HepG2 (cell line): ENCODE measurements around the gene NEGR1.

ENCODE experiments used
- GABPA ChIP-seq, 2 experiments: IDR thresholded peaks; 2 replicates each; pipeline ENCODE4 v1.6.1; 2011 to 2016; ENCODE audit warnings: low read depth in 2 of 2, low read length in 1 of 2, missing biosample characterization in 1 of 2, missing genetic modification characterization in 1 of 2
- POGZ ChIP-seq: sonication (generic); formaldehyde crosslinking; IDR thresholded peaks from 2 replicates; pipeline ENCODE4 v1.4.0; 2020; ENCODE audit warnings: mild to moderate bottlenecking, missing genetic modification reagents
- SMARCC2 ChIP-seq: fragments of 450-650 bp; IDR thresholded peaks from 2 replicates; pipeline ENCODE4 v1.6.1; 2017; ENCODE audit warnings: antibody characterized with exemption, mild to moderate bottlenecking
- SMC3 ChIP-seq: IDR thresholded peaks from 2 replicates; pipeline ENCODE4 v1.6.1; 2011; ENCODE audit warnings: low read length, improper control_type of control experiment
- TRIM24 ChIP-seq: sonication (generic); formaldehyde crosslinking; IDR thresholded peaks from 2 replicates; pipeline ENCODE4 v1.8.0; 2022; ENCODE audit warnings: mild to moderate bottlenecking, missing genetic modification reagents
- TSC22D2 ChIP-seq: sonication (generic); formaldehyde crosslinking; IDR thresholded peaks from 2 replicates; pipeline ENCODE4 v1.5.1; 2020; ENCODE audit warnings: missing genetic modification reagents, mild to moderate bottlenecking, borderline replicate concordance
- TF ChIP-seq, protein P1 (sequence below): sonication (generic); formaldehyde crosslinking; IDR thresholded peaks from 2 replicates; pipeline ENCODE4 v1.4.0; 2020; ENCODE audit warnings: missing genetic modification reagents
- TF ChIP-seq, protein P2 (sequence below): sonication (generic); formaldehyde crosslinking; IDR thresholded peaks from 2 replicates; pipeline ENCODE4 v1.5.0; 2020; ENCODE audit warnings: mild to moderate bottlenecking, missing genetic modification reagents, moderate library complexity
- TF ChIP-seq, protein P3 (sequence below): sonication (generic); formaldehyde crosslinking; IDR thresholded peaks from 2 replicates; pipeline ENCODE4 v1.8.1; 2023; ENCODE audit warnings: mild to moderate bottlenecking, moderate library complexity, missing genetic modification reagents

DNA sequence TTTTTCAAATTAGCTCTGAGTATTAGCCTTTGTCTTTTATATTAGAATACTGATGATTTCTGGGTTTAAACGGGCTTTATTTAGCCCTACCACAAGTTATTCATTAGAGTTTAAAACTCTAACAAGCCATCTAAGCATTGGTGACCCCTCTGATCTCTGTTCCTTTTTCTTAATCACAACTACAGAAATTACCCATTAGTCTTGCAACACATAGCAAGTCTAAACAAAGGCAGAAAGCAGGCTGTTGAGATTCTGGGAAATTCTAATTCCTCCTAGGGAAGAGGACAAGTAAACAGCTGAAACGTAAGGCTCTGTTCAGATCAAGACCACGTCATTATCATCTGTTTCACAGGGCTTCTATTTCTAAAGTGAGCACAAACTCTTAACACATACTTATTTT lies 710.3 kb downstream of the NEGR1 start:
- TF ChIP-seq, protein P1, sequence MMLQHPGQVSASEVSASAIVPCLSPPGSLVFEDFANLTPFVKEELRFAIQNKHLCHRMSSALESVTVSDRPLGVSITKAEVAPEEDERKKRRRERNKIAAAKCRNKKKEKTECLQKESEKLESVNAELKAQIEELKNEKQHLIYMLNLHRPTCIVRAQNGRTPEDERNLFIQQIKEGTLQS (CRISPR knock-in tag): no peak
- TF ChIP-seq, protein P2, sequence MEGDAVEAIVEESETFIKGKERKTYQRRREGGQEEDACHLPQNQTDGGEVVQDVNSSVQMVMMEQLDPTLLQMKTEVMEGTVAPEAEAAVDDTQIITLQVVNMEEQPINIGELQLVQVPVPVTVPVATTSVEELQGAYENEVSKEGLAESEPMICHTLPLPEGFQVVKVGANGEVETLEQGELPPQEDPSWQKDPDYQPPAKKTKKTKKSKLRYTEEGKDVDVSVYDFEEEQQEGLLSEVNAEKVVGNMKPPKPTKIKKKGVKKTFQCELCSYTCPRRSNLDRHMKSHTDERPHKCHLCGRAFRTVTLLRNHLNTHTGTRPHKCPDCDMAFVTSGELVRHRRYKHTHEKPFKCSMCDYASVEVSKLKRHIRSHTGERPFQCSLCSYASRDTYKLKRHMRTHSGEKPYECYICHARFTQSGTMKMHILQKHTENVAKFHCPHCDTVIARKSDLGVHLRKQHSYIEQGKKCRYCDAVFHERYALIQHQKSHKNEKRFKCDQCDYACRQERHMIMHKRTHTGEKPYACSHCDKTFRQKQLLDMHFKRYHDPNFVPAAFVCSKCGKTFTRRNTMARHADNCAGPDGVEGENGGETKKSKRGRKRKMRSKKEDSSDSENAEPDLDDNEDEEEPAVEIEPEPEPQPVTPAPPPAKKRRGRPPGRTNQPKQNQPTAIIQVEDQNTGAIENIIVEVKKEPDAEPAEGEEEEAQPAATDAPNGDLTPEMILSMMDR (CRISPR knock-in tag): no peak
- TF ChIP-seq TRIM24 (CRISPR knock-in tag) (no peak), SMARCC2 (no peak), GABPA (IDR thresholded peaks at IDR 0.05; ENCODE audit: low read depth, low read length) (no peak), GABPA (CRISPR knock-in tag; IDR thresholded peaks at IDR 0.05; ENCODE audit: low read depth) (no peak), SMC3 (no peak), TSC22D2 (CRISPR knock-in tag) (no peak), POGZ (CRISPR knock-in tag) (no peak)
- TF ChIP-seq, protein P3, sequence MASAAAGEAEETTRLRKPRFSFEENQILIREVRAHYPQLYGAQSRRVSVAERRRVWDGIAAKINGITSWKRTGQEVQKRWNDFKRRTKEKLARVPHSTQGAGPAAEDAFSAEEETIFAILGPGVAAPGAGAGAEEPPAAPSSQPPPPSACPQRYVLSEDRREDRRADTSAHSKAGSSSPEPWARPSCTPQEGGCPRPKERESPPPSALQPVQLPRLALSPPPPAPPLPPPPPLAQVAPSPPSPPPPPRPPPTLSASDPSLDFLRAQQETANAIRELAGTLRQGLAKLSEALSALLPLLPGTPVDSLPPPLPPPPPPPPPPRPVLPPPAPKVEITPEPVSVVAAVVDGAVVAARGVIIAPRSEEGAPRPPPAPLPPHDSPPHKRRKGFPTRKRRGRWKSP (CRISPR knock-in tag): no peak
